HT-29 (cell line): Measurements from ENCODE around the gene CDKN2B-AS1. TPM values are rescaled to one million over a fixed set of nuclear protein-coding genes. Genes with fewer than 3 reads are reported as not detected.
"Not testable (repeated sequence)": the region's sequence is repeated elsewhere in the genome, so short reads cannot be mapped to it uniquely, and the experiment has no call there.

Source experiments
- DNase-seq: peaks from one replicate; pipeline ENCODE4 v3.0.0-alpha.2; 2015; ENCODE audit warnings: low spot score
- total RNA-seq: library from RNA; depleted of rRNA; stranded (reverse); fragments of >200 nt; shearing (Covaris generic); gene quantifications from 2 replicates; pipeline ENCODE4 v1.2.3, GENCODE V29; 2014

Gene CDKN2B-AS1
- total RNA-seq, 1 experiment from 2014 or later, result 6.7 TPM

GRCh38 chr9:22043928-22044327 is 49.3 kb downstream of the CDKN2B-AS1 start:
- DNase-seq, result no peak

- no peak for DNase-seq
Measured at GRCh38 chr9:22044583-22044982, 50.0 kb downstream of the CDKN2B-AS1 start.

- DNase-seq, result no peak
Measured at GRCh38 chr9:22045423-22045822, 50.8 kb downstream of the CDKN2B-AS1 start.

DNA sequence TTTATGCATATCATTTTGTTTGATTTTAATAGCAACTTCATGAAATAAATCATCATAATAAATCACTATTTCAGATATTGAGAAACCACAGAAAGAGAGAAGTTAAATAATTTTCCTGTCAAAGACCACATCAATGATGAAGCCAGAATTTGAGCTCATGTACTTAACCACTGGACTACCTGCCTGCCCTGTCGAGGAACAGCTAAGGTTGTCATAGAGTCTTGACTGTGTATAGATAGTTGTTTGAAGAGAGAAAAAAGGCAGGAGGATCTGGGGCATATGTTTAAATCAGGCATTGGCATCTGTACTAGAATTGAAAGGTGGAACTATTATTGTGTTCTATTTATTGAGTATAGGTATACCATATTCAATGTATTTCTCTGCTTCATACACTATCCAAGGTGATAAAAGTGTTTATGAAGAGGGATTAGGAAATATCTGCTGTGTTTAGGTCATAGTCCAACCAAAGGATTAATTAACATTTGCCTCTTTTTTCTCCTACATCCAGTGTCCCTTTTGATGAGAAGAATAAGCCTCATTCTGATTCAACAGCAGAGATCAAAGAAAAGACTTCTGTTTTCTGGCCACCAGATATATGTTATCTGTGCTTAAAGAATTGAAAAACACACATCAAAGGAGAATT is 51.8 kb downstream of the CDKN2B-AS1 start:
- DNase-seq, result no peak

DNA sequence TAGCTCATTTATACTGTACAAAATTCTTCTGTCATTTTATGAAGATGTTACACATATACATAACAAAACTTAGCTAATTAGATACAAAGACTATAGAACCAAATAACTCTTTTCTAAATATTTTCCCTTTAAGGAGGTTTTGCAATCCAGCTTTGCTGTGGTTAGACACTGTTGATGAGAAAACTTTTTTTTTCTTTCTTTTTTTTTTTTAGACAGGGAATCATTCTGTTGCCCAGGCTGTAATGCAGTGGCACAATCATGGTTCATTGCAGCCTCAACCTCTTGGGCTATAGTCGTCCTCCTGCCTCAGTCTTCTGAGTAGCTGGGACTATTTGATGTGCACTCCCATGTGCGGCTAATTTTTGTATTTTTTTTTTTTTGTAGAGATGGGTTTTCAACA is 53.0 kb downstream of the CDKN2B-AS1 start:
- DNase-seq, result no peak

DNA sequence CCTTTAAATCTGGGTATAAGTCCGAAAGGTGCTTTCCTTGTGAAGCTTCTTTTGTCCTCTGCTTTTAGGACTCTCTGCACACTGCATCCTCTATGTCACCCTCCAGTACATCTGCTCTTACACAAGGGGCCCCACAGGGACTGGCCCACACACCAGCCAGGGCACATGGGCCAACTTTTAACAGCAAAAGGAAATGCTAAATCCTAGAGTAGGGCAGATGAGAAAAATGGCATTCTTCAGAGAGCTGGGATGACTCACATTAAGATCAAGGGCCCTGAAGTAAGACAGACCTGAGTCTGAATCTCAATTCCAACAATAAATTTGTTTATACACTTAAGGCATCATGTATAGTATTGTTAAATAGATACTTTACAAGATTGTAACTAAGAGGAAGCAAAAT is 54.8 kb downstream of the CDKN2B-AS1 start:
- DNase-seq, result no peak

DNA sequence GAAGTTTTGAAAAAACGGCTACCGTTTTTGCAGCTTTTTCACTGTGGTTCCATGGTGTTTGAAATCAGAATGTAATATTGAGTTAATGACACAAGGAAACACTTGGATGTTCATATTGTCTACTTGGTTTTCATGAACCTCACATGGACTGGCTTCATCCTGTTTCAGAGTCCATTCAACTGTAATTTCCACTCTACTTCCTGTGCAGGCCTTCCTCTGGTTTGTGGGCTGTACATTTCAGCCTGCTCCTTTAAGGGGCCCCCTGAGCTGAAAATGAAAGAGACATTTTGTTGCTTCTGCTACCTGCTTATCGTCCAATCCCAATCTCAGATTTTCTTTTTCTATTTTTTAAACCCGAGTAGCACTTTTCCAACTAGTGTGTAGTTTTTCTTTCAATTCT is 56.3 kb downstream of the CDKN2B-AS1 start:
- no peak for DNase-seq

- peak; percentile 60 for DNase-seq
Measured at GRCh38 chr9:22052376-22052945, 57.9 kb downstream of the CDKN2B-AS1 start.

DNA sequence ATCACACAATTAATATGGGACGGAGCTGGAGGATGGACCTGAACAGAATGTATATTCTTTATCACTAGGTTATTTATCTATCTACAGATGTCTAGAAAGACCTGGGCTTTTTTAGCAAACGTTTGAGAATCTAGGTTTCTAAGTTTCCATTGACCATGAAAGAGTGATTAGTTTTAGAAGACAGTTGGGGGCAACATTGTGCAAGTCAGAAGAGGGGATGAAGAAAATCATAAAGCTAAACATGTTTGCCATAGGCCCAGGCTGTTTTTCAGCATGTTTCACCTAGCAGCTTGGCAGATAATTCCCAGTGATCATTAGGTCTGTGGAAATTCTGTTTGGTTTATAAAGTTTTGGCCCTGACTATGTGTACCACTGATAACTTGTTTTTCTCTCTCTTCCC is 58.6 kb downstream of the CDKN2B-AS1 start:
- DNase-seq, result no peak

DNA sequence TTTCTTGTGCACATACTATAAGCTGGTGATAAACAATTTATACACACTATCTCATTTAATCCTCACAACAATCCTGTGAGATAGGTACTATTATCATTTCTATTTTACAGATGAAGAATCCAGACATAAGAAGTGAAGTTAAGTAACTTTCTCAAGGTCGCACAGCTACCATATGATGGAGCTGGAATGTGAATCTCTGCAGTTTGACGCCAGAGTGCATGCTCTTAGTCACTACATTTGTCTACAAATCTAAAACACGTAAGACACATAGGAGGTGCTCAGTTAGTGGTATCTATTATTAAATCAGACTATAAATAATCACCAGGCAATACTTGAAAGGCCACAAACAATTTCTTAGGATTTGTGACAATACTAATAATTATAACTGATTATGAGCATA is 59.5 kb downstream of the CDKN2B-AS1 start:
- DNase-seq, result no peak

- no peak for DNase-seq
Measured at GRCh38 chr9:22054529-22054928, 59.9 kb downstream of the CDKN2B-AS1 start.

DNA sequence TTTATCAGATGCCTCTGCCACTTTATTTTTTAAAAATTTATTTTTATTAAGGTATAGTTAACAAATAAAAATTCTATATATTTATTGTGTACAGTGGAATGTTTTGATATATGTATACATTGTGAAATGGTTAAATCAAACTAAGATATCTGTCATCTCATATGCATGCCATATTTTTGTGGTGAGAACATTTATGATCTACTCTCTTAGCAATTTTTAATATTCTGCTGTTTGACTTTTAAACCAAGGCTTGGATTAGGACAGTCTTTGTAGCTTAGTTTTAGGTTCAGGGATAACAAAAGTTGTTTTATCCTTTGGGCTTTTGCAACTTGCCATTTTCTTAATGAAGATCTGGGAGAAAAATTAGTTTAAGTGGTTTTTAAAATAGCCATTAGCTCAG is 60.5 kb downstream of the CDKN2B-AS1 start:
- no peak for DNase-seq

DNA sequence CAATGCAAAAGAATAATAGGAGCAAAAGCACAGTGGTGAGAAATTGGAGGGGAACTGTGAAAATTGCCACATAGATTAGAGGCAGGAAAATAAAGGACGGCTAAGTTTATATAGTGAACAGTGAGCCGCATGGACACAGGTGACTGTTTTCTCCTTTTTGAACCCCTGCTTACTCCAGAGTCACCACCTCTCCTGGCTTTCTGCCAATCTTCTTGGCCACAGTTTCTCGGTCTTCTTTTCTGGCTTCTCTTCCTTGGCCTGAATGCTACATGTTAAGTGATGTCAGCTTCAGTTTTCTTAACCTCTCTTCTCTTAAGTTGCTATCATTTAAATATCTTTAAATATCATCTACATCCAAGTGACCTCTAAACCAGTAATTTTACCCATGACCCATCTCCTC is 61.8 kb downstream of the CDKN2B-AS1 start:
- no peak for DNase-seq

DNA sequence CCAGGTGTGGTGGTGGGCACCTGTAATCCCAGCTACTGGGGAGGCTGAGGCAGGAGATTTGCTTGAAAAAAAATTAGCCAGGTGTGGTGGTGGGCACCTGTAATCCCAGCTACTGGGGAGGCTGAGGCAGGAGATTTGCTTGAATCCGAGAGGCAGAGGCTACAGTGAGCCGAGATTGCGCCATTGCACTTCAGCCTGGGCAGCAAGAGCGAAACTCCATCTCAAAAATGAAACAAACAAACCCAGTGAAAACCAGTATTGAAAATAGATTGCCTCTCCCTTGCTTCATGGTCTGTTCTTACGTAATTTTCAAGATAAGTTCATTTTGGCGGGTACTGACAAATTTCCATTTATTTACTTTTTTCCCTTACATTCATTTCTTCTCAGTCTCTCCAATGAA is 63.4 kb downstream of the CDKN2B-AS1 start:
- DNase-seq, result not testable (repeated sequence)

DNA sequence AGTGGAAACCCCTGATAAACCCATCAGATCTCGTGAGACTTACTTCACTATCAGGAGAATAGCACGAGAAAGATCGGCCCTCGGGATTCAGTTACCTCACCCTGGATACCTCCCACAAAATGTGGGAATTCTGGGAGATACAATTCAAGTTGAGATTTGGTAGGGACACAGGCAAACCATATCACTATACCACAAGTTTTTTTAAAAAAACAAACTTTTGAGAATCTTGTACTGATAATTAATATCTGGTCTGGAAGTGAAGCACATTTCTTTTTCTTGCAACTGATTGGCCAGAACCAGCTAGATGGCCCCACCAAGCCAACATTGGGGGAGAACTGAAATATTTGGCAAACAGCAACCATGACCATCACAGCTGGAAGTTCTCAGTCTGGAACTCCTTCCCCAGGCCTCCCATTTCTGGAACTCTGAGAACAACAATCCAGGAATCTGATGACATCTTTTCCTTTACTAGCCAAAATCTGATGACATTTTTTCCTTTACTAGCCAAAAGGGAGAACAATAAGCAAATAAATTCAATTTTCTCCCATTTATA is 66.3 kb downstream of the CDKN2B-AS1 start:
- no peak for DNase-seq

GRCh38 chr9:22064957-22065356 is 70.4 kb downstream of the CDKN2B-AS1 start:
- no peak for DNase-seq

GRCh38 chr9:22065431-22066200 is 71.0 kb downstream of the CDKN2B-AS1 start:
- DNase-seq, result no peak

DNA sequence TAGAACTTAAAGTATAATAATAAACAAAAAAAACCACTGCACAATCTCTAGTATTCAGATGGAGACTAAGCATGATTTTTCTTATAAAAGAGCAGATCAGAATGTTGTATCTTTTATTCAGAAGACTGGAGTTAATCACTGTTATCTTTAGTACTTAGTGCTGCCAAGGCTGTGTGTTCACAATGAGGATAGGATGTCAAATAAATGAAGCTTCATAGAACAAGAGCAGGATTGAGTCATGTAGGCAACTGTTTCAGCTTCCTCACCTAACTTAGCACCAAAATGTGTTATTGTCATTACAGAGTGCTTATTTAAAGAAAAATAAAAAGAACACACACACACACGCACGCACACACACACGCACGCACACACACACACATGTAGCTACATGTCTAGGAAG is 72.6 kb downstream of the CDKN2B-AS1 start:
- no peak for DNase-seq

DNA sequence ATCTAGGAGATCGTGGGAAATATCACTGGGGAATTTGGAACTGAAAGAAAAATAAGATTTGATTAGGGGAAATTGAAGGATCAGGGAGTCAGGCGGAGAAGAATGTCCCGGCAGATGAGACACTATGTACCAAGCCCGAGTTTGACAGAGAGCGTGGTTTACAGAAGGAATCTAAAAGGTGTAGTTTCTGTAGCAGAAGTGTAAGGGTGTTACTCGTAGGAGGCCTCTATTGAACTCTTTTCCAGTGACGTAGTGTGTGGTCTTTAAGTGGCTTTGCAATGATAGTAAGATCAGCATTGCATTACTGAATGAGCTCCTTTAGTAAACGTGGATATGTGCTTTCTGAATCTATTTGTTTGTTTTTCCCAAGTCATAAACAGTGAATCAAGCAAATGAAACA is 73.8 kb downstream of the CDKN2B-AS1 start:
- no peak for DNase-seq

DNA sequence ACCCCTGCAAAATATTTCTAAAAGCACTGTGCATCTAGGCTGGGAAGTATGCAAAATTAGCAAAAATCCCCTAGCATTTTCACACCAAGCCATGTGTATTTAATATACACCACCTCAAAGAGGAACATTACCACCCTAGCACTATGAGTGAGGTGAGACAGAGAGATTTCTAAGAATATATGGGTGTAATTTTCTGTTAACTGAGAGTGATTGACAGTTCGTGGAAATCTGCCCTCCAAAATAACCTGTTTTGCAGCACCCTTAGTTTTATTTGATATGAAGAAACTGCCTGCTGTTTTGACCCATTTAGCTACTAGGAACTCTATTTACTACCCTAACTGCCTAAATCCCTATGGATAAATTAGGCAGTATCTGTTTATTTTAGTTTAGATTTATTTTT is 78.8 kb downstream of the CDKN2B-AS1 start:
- DNase-seq, result no peak

- no peak for DNase-seq
Measured at GRCh38 chr9:22078081-22078480, 83.5 kb downstream of the CDKN2B-AS1 start.

DNA sequence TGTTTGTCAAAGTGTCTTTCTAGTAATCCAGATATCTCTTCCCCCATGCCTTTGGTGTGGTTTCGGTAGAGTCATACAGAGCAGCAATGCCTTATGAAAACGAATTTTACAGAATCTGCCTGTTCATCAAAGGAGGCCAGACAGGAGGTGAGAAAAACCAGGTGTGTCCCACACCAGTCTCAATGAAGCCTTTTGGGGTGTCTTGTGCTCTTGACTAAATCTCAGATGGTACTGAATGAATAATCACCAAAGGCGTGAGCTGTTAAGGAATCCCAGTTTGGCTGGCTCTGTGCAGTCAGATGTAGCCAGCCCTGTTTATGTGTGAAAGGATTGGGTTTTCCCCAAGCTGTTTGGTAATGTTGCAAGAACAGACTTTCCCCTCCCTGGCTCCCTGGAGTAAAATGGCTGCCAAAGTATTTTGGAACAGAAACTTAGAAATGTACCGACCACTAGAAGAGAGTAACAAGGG is 85.3 kb downstream of the CDKN2B-AS1 start:
- no peak for DNase-seq
